CD4-positive, alpha-beta T cell treated with Interleukin-15 for 4 hours (primary cell): ENCODE data around the gene NEGR1.

Experiments used
- DNase-seq: peaks from one replicate; pipeline ENCODE4 v3.0.0-alpha.2; 2020; ENCODE audit warnings: low spot score

Gene NEGR1

DNA sequence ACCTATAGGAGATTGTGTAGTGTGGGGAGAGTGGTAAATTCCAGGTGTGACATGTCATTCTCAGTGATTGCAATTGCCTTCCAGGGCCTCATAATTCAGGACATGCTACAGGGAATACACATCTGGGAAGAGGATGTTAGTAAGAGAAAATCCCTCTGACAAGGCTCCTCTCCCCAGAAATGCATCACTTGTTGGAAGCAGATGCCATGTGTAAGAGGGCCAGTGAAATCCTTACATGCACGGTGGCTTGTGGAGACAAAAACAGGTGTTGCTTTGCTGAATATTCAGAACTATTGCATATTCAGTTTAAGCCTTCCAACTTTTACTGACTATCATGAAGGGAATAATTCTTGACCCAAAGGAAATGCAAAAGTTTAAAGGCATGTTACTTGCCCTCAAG, 503.4 kb downstream of the NEGR1 start:
- DNase-seq, result no peak

DNA sequence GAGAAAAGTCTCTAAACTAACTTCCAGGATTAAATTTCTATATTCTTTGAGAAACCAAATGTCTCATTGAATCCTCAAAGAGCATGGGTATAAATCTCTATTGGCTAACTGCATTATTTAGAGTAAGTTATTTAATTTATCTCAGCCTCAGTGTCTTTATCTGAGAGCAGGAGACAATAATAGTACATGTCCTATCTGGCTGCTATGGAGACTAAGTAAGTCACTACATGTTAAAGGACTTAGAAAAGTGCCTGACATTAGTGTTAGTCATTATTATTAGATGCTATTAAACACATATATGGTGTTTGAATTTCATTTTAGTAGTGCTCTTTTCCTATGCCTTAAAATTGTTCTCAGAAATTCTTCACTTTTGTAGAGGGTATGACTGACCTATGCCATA, 505.2 kb downstream of the NEGR1 start:
- no peak for DNase-seq

DNA sequence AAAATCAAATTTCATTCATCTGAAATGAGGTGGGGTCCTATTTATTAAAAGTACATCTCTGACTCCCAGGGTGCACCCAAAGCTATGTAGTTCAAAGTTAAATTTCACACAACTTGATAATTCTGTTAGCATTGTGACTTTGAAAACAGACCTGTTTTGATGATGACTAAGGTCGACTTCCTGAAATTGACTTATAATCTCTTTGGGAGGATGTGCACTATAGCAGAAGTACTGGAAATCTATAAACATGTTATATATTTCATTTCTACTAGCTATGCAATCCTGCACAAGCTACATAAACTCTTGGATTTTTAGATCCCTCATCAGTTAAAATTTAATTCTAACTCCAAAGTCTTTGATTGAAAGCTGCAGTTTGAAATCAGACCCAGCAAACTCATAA, 507.6 kb downstream of the NEGR1 start:
- no peak for DNase-seq

DNA sequence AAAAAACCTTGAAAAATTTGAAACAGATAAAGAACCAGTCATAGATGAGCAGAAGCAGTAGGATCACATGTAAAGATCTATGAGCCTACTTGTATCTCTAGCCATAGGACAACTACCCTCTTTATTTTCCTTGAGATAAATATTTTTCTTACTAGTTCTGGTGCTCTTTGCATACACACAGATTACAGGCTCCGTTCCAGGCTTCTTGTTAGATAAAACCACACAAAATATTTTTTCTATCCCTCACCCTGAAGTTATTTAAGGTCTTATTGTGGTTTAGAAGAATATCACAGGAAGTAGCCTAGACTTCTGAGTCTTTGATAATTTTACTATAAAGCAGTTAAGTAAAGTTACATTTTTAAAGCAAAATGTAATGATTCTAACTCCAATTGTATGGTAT, 512.2 kb downstream of the NEGR1 start:
- DNase-seq, result no peak

DNA sequence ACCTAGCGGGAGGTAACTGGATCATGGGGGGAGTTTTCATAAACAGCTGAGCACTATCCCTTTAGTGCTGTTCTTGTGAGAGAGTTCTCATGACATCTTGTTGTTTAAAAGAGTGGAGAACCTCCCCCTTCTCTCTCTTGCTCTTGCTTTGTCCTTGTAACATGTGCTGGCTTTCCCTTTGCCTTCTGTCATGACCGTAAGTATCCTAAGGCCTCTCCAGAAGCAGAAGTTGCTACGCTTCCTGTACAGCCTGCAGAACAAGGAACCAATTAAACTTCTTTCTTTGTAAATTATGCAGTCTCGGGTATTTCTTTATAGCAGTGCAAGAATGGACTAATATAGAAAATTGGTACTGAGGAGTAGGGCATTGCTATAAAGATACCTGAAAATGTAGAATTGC, 515.6 kb downstream of the NEGR1 start:
- no peak for DNase-seq

DNA sequence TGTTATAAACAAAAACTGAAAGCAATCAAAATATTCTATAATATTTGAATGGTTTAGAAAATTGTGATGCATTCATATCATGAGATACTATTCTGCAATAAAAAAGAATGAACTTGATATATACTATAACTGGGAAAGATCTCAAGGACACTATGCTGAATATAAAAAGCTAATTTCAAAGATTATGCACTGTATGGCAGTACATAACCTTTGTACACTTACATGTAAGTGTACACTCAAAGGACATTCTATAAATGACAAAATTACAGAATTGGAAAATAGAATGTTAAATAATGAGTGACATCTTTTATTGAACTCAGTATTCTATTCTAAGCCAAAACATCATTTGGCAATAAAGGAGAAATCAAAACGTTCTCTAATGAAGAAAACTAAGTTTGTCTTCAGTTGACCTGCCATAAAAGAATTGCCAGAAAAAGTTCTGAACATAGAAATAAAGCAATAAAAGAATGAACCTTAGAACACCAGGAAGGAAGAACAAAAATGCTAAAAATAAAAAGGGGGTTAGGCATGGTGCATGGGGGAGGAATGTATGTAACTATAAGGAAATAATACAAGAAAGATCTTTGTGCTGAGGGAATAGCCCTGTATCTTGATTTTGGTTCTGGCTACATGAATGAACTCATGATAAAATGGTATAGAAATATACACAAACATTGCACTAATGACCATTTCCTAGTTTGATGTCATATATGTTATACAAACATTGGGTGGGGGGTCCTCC, 519.7 kb downstream of the NEGR1 start:
- DNase-seq, result no peak

DNA sequence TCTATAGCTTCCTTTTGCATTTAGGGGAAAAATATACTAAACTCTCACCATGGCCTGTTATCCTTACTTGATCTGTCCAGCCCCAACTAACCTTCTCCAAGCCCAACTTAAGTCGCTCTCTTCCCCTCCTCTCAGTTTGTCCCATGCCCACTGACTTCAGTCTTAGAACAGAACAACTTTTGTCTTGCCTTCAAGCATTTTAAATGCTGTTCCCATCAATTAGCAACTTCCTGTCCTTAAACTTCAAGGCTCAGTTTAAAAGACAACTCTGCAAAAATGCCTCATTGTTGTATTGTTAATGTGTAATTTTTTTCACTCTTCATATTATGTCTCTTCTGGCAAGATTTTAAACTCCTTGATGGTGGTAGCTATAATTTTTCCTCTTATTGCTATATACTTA, 526.9 kb downstream of the NEGR1 start:
- DNase-seq, result no peak

DNA sequence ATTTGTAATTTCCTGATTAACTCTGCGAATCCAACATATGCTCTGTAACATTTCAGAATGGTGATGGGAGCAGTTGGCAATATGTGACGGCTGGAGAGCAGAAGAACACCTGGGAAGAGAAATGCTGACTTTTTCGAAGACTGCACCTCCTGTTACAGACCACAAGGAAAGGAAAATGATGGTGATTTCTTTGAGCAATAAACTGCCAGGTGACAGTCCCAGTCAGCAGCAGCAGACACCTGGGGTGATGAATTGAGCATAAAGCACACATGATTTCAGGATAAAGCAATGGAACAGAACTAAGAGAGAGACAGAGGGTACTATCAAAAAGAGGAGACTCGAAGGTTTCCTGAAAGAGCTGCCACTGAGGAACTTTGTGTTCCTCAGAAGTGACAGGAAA, 528.6 kb downstream of the NEGR1 start:
- DNase-seq, result no peak

DNA sequence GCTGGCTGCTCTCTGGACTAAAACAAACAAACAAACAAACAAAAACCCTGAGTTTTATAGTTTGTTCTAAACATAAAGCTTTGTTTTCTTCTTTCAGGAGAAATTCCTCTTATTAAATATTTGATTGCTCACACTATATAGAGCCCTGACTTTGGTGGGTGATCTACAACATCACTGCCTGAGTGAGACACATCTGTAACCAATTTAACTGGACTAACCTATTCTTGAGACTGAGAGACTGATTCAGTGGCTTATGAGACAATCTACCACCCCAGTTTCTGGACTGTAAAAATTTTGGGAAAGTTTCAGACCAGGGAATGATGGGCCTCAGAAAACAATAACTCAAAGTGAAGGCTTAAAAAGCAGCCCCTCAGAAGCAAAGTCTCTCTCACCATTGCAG, 537.0 kb downstream of the NEGR1 start:
- DNase-seq, result no peak

DNA sequence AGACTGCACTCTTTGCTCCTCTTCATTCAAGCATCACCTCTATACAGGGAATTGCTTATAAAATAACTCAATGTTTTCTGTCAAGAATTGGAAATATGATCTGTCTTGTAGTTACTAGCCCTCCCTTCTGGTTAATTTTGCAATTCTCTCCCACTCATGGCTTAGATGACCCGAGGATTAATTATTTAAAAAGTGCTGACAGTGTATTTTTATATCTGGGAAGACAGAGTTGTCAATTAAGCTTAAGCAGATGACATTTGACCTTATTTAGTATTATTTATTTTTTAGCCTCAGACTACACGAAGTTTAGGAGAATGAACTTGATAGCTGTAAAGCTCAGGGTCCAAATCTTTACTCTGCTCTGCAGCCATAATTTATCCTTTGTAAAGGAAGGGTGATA, 538.5 kb downstream of the NEGR1 start:
- no peak for DNase-seq

DNA sequence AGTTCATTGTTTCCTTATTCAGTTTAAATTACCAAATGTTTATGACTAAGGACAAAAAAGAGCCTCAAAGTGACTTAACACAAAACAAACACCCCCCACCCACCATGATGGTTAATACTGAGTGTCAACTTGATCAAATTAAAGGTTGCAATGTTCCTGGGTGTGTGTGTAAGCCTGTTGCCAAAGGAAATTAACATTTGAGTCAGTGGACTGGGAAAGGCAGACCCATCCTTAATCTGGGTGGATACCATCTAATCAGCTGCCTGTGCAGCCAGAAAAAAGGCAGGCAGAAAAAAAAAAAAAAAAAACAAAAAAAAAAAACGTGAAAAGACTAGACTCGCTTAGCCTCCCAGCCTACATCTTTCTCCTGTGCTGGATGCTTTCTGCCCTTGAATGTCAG, 543.4 kb downstream of the NEGR1 start:
- DNase-seq, result no peak

DNA sequence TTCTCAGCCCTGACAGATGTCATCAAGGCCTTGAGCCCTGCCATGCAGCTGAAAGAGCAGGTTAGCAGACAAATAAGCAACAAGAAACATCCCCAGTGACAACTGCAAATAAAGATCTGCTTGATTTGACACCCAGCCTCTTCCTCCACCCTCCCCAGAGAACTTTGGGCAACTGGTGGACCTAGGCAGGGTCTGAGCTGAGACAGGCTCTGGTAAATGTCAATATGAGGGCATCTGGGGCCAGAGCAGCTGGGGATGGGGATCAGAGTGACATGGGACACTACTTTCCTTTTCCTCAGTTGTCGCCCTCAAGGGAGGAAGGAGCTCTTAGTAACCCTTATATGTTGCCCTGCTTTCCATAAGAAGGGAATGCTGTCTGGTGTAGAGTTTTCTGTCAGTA, 544.1 kb downstream of the NEGR1 start:
- no peak for DNase-seq

DNA sequence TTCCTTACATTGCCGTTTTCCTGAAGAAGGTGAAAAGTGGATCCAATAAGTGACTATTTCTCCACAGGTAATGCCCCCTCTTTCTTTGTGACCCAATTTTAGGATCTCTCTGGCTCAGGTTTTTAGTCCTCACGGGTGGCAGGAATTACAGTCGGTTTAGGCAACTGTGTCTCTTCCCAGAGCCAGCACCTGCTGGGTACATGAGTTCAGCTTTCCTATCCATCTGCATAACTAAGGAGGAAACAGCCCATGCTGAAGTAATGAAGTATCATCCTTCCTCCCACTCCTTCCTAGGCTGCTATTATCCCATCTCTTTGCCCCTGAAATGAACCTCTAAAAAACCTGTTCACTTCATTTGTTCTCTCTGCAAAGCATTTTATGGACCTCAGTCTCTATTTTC, 544.6 kb downstream of the NEGR1 start:
- DNase-seq, result no peak

DNA sequence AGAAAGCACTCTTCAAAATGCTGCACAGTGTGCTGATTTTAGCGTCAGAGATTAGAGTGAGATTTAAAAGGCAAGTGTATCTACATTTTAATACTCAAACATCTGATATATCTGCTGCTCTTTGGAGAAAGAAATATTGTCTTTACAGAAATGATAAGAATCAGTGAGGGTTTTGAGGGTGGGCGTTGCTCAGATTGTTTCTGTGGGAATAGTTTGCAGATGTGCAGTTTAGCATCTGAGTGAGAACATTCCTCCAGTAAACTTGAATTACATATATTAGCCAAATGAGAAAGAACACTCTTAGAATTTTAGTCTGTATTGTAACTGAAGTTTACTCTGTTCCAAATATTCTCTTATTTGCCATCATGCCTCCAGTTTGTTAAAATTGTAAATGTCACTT, 549.2 kb downstream of the NEGR1 start:
- no peak for DNase-seq

DNA sequence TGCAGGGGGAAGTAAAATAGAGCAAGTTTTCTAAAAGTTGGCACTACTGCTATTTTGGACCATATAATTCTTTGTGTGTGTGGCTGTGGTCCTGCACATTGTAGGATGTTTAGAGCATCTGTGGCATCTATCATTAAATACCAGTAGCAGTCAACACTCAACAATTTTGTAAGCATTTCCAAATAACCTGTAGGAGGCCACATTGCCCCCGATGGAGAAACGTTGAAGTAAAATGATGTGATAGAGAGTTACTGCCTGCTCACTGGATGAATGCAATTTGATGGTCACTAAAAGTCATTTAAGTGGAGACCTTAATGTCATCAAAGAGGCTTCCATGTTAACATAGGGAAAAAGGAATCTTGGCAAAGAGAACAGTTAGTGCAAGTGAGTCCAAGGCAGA, 560.8 kb downstream of the NEGR1 start:
- no peak for DNase-seq

DNA sequence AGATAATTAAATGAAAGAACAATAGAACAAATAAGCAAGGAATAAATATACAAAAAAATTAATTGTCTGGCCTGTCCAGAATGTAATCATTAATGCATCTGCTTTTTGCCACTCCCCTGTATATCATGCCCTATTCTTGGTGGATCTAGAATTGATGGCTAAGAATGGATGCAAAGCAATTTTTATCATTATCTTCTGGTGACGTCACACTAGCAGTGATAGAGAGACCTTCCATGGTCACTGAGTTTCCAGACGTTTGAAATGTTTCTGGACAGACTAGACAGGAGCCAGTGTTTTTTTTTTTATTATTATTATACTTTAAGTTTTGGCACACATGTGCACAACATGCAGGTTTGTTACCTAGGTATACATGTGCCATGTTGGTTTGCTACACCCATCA, 563.0 kb downstream of the NEGR1 start:
- no peak for DNase-seq

DNA sequence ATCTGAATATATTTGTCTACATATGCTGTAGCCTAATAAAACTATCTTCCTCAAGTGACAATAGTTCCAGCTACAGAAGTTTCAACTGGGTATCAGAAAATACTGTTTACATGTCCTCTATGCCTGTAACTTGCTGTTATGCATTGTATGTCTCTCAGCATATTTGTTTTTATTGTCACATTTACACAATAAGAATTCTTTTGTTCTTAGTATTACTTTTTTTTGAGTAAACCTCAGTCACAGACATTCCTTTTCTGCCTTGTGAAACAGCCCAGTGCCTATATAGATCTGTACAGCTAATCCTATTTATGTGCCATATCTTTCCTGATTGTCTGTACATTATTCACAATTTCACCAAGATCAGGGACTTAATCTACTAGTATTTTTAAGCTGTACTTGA, 565.2 kb downstream of the NEGR1 start:
- DNase-seq, result no peak

DNA sequence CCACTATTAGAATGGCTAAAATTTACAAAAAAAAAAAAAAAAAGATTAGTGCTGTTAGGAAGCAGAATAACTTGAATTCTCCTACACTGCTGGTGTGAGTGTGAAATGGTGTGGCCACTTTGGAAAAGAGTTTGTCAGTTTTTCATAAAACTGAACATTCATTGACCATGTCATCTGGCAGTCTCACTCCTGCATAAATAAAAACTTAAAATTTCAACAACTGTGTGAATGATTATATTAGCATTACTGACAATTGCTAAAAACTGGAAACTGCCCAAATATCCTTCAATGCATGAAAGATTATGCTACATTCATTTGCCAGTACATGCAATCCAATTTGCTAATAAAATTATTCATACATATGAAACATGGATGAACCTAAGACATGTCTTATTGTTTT, 570.9 kb downstream of the NEGR1 start:
- DNase-seq, result no peak

DNA sequence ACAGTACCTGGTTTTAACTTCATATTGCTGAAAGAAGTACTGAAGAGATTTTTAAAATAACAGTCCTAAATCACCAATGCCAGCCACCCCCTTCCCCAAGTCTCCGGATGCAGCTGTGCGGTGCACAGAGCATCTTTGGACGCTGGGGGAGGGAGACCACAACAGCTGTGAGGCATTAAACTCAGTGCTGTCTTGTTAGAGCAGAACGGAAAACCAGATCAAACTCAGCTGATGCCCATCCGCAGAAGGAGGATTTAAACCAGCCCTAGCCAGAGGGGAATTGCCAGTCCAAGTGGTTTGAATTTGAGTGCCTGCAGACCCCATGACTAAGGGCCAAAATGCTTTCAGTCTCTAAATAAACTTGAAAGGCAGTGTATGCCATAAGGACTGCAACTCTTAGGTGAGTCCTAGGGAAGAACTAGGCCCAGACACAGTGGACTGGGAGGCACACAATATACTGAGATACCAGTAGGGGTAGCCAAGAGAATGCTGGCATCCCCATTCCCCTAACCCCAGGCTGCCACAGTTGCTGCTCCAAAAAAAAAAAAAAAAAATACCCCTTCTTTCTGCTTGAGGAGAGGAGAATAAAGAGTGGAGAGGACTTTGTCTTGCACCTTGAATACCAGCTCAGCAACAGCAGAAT, 576.2 kb downstream of the NEGR1 start:
- no peak for DNase-seq

DNA sequence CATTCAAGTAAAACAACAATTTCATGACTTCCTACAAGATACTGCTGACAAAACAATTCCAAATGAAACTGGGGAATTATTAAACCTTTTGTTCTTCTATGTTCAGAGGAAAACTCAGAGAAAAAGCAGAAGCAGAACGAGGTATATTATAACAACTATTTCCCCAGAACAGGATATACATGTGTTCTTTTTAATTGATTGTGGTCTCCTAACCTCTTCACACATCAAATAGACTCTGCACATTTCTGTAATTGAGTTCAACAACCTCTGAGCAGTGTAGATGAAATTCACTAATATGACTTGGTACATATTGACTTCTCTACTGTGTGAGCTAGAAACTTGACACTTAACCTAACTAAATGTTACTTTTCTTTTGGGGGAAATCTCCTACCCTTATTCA, 584.2 kb downstream of the NEGR1 start:
- no peak for DNase-seq

DNA sequence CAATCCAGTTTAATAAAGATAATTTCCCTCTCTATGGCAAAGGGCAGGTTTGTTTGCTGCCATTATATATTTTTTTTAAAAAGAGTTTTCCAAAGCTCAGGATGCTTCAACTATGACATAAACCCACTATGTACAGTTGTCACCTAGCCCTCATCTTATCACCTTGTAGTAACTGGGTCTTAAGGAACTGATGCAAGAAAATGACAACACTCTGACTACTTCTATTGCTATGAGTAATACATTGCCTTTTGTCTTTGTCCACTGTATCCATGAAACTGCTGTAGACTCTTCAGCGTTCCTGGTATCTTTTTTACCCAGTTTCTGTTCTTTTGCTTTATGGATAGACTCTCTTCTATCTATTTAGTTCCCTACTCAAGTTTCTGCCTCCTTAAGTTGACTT, 586.5 kb downstream of the NEGR1 start:
- no peak for DNase-seq

DNA sequence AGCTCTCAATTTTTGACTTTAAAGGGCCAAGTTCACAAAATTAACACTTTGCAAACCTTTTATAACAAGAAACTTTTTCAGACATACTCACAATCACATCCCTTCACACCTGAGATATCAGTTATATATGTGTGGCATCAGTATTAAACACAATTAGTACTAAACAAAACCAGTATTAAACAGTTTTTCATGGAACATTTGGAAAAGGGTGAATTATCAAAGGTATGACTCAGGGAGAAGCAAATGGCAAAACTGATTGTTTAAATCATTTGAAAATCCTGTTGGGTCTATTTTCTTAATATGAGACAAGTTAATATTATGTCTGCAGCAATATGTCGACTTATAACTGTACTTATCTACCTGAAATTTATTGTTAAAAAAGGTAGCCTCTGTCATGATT, 587.3 kb downstream of the NEGR1 start:
- DNase-seq, result no peak

DNA sequence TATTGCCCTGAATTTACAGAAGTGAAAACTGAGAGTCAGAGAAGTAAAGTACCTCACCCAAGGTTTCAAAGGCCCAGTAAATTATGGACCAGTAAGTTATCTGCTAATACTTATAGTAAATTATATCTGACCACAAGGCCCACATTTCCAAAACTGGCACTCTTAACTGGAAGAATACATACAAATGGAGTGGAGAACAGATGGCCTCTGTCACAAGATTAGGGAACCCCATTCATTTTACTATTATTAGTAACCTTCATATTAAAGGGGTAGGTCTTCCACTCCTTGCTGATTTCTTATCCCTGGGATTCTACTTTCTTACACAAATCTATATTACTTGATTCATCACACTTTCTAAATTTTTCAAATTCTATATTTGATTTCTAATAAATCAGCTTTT, 588.8 kb downstream of the NEGR1 start:
- no peak for DNase-seq

DNA sequence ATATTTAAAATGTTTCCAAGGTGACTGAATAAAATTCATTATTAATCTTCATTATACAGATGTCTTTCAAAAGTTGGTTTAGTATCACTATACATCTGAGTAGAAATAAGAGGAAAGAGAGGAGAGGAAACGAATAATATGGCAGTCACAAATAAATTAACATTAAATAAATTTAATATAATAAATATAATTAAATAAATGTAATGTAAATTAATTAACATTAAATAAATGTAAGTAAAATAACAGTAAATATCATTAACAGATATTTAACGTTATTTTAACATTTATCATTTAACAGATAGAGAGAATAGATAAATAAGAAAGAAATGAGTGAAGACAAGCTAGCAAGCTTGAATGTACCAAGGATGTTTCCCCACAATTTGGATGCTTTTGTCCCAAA, 592.7 kb downstream of the NEGR1 start:
- DNase-seq, result no peak
